ENCODE data around the gene DTWD2.
A peak's percentile ranks its signal among the peaks of the same experiment; 100 is the strongest.

DTWD2 gene, protein sequence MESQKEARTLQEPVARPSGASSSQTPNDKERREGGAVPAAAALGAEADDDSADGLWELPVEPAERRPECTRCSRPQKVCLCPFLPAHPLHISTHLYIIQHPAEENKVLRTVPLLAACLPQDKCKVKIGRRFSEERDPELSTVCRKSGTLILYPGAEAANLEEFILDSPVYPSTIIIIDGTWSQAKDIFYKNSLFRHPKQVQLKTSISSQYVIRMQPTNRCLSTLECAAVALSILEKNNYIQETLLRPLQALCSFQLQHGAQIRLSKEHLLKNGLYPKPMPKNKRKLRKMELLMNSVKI

DNA sequence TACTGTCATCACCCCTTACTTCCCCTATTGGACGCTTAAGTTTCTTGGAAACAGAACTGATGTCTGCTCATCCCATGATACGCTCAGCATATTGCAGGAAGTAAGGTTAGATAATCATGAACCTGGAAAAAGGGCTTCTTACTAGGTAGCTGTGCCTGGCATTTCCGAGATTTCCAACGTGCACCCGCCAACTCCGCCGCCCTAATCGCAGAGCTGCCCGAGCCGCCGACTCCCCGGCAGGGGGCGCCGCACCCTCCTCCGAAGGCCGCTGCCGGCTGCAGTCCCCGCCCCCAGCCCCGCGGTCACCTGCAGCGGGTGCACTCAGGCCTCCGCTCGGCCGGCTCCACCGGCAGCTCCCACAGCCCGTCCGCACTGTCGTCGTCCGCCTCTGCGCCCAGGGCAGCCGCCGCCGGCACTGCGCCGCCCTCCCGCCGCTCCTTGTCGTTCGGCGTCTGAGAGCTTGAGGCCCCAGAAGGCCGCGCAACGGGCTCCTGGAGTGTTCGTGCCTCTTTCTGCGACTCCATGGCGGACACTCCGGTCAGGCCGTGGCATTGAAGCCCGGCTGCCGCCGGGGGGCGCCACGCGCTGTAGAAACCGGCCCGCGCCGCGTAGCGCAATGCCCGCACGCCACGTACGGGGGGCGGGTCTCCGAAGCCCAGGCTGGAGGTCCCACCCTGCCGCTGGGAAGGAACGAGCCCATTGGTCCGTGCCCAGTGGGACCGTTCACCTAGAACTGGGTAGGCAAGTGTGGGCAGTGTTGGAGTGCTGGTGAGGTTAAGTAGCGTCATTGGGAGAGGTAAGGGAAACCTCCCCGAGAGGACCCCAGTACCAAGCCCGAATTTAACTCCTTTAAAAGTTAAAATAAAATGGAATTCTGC, at the start of gene DTWD2:
Gene DTWD2 (minus strand): TSS at position 560 of the 878 bp plus-strand sequence. CDS start 36 bp downstream, at position 524.
- DNase-seq (ENCODE audit: low read depth) = peak; percentile 77
- TF ChIP-seq, protein P1, sequence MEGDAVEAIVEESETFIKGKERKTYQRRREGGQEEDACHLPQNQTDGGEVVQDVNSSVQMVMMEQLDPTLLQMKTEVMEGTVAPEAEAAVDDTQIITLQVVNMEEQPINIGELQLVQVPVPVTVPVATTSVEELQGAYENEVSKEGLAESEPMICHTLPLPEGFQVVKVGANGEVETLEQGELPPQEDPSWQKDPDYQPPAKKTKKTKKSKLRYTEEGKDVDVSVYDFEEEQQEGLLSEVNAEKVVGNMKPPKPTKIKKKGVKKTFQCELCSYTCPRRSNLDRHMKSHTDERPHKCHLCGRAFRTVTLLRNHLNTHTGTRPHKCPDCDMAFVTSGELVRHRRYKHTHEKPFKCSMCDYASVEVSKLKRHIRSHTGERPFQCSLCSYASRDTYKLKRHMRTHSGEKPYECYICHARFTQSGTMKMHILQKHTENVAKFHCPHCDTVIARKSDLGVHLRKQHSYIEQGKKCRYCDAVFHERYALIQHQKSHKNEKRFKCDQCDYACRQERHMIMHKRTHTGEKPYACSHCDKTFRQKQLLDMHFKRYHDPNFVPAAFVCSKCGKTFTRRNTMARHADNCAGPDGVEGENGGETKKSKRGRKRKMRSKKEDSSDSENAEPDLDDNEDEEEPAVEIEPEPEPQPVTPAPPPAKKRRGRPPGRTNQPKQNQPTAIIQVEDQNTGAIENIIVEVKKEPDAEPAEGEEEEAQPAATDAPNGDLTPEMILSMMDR (IDR thresholded peaks at IDR 0.05; ENCODE audit: low read depth, low read length, missing control alignments) = peak; percentile 77
- in situ Hi-C loops (cut with HindIII; ENCODE audit: low sequenced_read_pairs) = no loop called here

DNA sequence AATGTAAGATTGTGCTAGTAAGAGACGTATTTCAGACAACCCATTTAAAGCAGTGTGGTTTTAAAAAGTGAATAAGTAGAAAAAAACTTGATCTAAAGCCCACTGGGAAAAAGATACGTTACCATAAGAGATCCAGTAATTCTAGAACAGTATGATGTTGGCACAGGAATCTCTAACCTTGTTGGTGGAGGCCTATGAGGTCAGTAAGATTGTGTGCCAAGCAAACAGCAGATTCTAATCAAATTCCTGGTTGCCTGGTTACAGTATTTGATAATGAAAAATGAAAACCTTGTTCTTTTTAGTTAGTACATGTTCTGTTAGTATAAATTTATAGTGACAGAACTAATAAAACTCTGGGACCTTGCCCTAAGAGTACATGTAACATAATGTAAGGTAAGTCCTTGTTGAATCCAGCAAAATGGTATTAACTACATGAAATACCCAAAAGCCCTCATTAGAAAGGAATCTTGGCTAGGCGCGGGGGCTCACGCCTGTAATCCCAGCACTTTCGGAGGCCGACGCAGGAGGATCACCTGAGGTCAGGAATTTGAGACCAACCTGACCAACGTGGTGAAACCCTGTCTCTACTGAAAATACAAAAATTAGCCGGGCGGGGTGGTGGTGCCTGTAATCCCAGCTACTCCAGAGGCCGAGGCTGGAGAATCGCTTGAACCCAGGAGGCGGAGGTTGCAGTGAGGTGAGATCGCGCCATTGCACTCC, 49.3 kb upstream of the DTWD2 start:
- H3K4me3 ChIP-seq (ENCODE audit: low read depth, low read length) = no peak overlapping the region
- DNase-seq (ENCODE audit: low read depth) = no peak
- TF ChIP-seq, protein P1 (IDR thresholded peaks at IDR 0.05; ENCODE audit: low read depth, low read length, missing control alignments) = no peak
- in situ Hi-C loops (cut with HindIII; ENCODE audit: low sequenced_read_pairs) = no loop called here

More for the DNA sequence above, at the start of gene DTWD2:
- peak within 1 kb of the TSS; percentile 66 for H3K4me3 ChIP-seq (ENCODE audit: low read depth, low read length)

DNA sequence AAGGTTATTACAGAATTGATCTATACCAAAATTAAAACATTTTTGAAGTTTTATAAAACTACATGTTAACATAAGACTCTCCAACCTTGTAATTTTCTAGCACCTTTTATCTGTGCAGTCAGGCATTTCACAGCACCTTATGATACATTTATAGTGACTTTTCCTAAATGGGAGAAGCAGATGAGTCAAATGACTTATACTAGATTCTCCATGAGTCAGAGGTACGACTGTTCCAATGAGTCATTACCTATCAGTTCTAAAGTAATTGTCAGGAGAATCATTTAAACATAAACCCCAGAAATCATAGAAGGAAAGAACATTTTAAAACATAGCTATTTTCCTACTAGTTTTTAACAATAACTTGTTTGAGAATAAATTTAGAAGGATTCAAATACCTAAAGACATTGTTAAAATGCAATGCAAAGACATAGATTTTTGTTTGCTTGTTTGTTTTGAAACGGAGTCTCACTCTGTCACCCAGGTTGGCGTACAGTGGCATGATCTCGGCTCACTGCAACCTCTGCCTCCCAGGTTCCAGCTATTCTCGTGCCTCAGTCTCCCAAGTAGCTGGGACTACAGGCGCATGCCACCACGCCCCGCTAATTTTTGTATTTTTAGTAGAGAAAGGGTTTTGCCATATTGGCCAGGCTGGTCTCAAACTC, 47.9 kb upstream of the DTWD2 start:
- TF ChIP-seq, protein P1 (IDR thresholded peaks at IDR 0.05; ENCODE audit: low read depth, low read length, missing control alignments) = no peak
- DNase-seq (ENCODE audit: low read depth) = peak; percentile 24
- in situ Hi-C loops (cut with HindIII; ENCODE audit: low sequenced_read_pairs) = no loop called here

DNA sequence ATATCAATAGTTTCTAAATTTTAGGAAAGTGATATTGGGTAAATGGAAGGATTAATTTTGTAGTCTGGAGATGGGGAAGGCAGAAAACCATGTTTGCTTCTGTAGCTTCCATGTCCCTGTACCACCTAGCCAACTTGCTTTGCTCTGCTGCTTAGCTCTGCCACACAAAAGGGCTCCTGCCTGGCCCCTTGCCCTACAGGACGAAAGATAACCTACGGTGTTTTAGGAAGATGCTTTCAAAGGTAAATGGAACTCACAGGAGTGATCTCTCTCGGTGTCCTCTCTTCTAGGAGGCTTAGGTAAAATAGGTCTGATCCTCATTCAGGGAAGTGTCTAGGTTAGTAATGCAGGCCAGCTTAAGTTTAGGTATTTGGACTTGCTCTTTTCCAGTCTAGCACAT, 44.8 kb upstream of the DTWD2 start:
- no peak overlapping the region for H3K4me3 ChIP-seq (ENCODE audit: low read depth, low read length)
- no peak for DNase-seq (ENCODE audit: low read depth)
- TF ChIP-seq, protein P1 (IDR thresholded peaks at IDR 0.05; ENCODE audit: low read depth, low read length, missing control alignments) = no peak
- in situ Hi-C loops (cut with HindIII; ENCODE audit: low sequenced_read_pairs) = no loop called here

More for the DNA sequence above, 47.9 kb upstream of the DTWD2 start:
- H3K4me3 ChIP-seq (ENCODE audit: low read depth, low read length) = no peak overlapping the region

DNA sequence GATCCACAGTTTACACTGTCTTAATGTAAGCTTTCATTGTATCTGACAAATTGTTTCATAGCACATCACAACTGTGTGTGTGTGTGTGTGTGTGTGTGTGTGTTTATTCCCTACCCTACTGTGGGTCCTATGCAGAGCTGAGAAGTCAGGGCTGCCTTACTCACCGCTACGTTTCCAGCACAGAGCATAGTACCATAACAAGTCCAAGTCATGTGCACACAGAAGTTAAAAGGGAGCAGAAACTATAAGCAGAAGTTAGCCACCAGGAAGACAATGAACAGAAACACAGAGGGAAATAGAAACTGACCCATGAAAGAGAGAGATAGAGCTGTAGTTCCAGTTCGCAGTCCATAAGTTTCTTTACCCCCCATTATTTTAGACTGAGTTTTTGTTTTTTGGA, 44.3 kb upstream of the DTWD2 start:
- TF ChIP-seq, protein P1 (IDR thresholded peaks at IDR 0.05; ENCODE audit: low read depth, low read length, missing control alignments) = no peak
- in situ Hi-C loops (cut with HindIII; ENCODE audit: low sequenced_read_pairs) = no loop called here
- no peak overlapping the region for H3K4me3 ChIP-seq (ENCODE audit: low read depth, low read length)
- DNase-seq (ENCODE audit: low read depth) = no peak

DNA sequence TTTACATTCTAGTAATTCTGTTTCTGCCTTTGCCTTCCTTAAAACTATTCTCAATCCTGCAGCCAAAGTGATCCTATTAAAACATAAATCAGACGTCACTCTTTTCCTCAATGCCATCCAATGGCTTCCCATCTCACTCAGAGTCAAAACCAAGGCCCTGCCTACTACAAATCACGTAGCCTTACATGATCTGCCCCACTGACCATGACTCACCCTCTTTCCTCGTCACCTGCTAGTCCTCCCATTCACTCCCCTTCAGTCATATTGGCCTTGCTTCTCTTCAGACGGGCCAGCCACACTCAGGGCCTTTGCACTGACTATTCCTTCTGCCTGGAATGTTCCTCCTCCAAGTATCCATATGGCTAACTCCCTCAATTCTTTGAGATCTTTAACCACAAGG, 43.6 kb upstream of the DTWD2 start:
- in situ Hi-C loops (cut with HindIII; ENCODE audit: low sequenced_read_pairs) = no loop called here
- DNase-seq (ENCODE audit: low read depth) = no peak
- no peak overlapping the region for H3K4me3 ChIP-seq (ENCODE audit: low read depth, low read length)
- TF ChIP-seq, protein P1 (IDR thresholded peaks at IDR 0.05; ENCODE audit: low read depth, low read length, missing control alignments) = no peak

All from astrocyte of the cerebellum (primary cell).